Lung (tissue), 12 donors: Measurements from ENCODE around the gene NCAM1. TPM values are rescaled to one million over a fixed set of nuclear protein-coding genes. Genes with fewer than 3 reads are reported as not detected.

ENCODE experiments used
- ATAC-seq: fragments of 200-7000 bp; cut with Tn5 transposase; one replicate; pipeline ENCODE4 v1.9.1; 2020; ENCODE audit warnings: moderate number of reproducible peaks; ENCODE audit not compliant: insufficient read depth, low FRiP score
- DNase-seq, 3 donors: peaks; one replicate each; pipeline ENCODE4 v3.0.0-alpha.2; 2013 to 2017
- H3K27ac ChIP-seq, 2 donors: one replicate each; pipeline ENCODE4 v1.5.1; 2013; ENCODE audit warnings: mild to moderate bottlenecking in 2 of 2, moderate library complexity in 2 of 2, control low read depth in 1 of 2, inconsistent platforms in 1 of 2, low read depth in 1 of 2, low read length in 1 of 2
- H3K27me3 ChIP-seq, 3 donors: one replicate each; pipeline ENCODE4 v1.5.1; 2013; ENCODE audit warnings: low read length in 2 of 3; ENCODE audit not compliant: control insufficient read depth in 3 of 3, insufficient read depth in 3 of 3
- H3K36me3 ChIP-seq, 4 donors: one replicate each; pipeline ENCODE4 v1.5.1; 2013; ENCODE audit warnings: low read length in 4 of 4, mild to moderate bottlenecking in 1 of 4, moderate library complexity in 1 of 4; ENCODE audit not compliant: control insufficient read depth in 4 of 4, insufficient read depth in 4 of 4
- H3K4me1 ChIP-seq, 5 donors: one replicate each; pipeline ENCODE4 v1.5.1; 2013; ENCODE audit warnings: low read length in 5 of 5, mild to moderate bottlenecking in 2 of 5, moderate library complexity in 1 of 5; ENCODE audit not compliant: control insufficient read depth in 5 of 5, insufficient read depth in 5 of 5
- H3K4me3 ChIP-seq: one replicate; pipeline ENCODE4 v1.5.1; 2013; ENCODE audit warnings: mild to moderate bottlenecking, control low read depth, moderate library complexity
- H3K9ac ChIP-seq, 2 donors: one replicate each; pipeline ENCODE4 v1.5.1; 2013; ENCODE audit warnings: low read length in 2 of 2, control low read depth in 1 of 2; ENCODE audit not compliant: insufficient read depth in 1 of 2
- H3K9me3 ChIP-seq, 4 donors: one replicate each; pipeline ENCODE4 v1.5.1; 2013; ENCODE audit warnings: low read length in 3 of 4, mild to moderate bottlenecking in 1 of 4, moderate library complexity in 1 of 4; ENCODE audit not compliant: control insufficient read depth in 4 of 4, insufficient read depth in 3 of 4
- CTCF ChIP-seq: IDR thresholded peaks from 2 replicates; pipeline ENCODE4 v1.5.1; 2012; ENCODE audit warnings: mild to moderate bottlenecking; ENCODE audit errors: control extremely low read depth, extremely low read depth
- WGBS, 2 donors: extraction: QIAGEN DNeasy Blood & Tissue Kit; methylation state at CpG; one replicate each; pipeline ENCODE4 v1.1.7; 2013; 5-methylcytosine and 5-hydroxymethylcytosine counted together
- polyA plus RNA-seq, 2 donors: library from polyadenylated mRNA; stranded (reverse); fragments of 200-250 nt; gene quantifications; one replicate each; pipeline ENCODE4 v1.2.1, GENCODE V29; 2013
- total RNA-seq, 2 donors: library from RNA; depleted of rRNA in 1 of 2; stranded (reverse); fragments of >200 nt in 1 of 2; gene quantifications; one replicate each; pipeline ENCODE4 v1.2.1, GENCODE V29; 2014 to 2021
- donor health status: control.
- donor health status: control.
- donor health status: Bipolar disorder and iron deficiency.
- donor health status: healthy.
- donor health status: DM: yes; HTN: yes; CAD: no.

Gene NCAM1
- total and polyA plus RNA-seq, 4 donors: 0.28 to 36.5 (median 2.4) TPM

GRCh38 chr11:113034576-113034975 lies 73.4 kb downstream of the NCAM1 start:
- H3K36me3 ChIP-seq: no peaks in the 10 kb centered on the region
- H3K9me3 ChIP-seq: peaks cover 0 to 5% (median 0%) of the 10 kb centered on the region in 4 donors
- no peak overlapping the region for H3K4me3 ChIP-seq
- ATAC-seq: no peak
- no peak overlapping the region for H3K9ac ChIP-seq
- no peak overlapping the region for H3K27ac ChIP-seq
- H3K27me3 ChIP-seq: no peaks in the 10 kb centered on the region
- H3K4me1 ChIP-seq: peaks cover 0 to 5% (median 0%) of the 10 kb centered on the region in 5 donors
- 89% methylated on average over 5 of the region's 5 CpGs for WGBS, 2 donors
- TF ChIP-seq CTCF: no peak
- DNase-seq: no peak

- Histone ChIP-seq H3K9ac (no peak overlapping the region), H3K4me3 (no peak overlapping the region), H3K27ac (no peak overlapping the region), H3K36me3 (no peaks in the 10 kb centered on the region), H3K4me1 (peaks cover 0 to 5% (median 0%) of the 10 kb centered on the region in 5 donors), H3K27me3 (no peaks in the 10 kb centered on the region), H3K9me3 (peaks cover 0 to 5% (median 0%) of the 10 kb centered on the region in 4 donors)
- no peak for DNase-seq
- no peak for TF ChIP-seq CTCF
- WGBS, 2 donors: 79 to 84% methylated on average over 3 of the region's 3 CpGs
- no peak for ATAC-seq
These were observed 74.5 kb downstream of the NCAM1 start for GRCh38 chr11:113035708-113036107.

- peaks cover 0 to under 1% (median 0%) of the 10 kb centered on the region in 5 donors for H3K4me1 ChIP-seq
- no peaks in the 10 kb centered on the region for H3K36me3 ChIP-seq
- no peaks in the 10 kb centered on the region for H3K27me3 ChIP-seq
- H3K9ac ChIP-seq: no peak overlapping the region
- H3K9me3 ChIP-seq: peaks cover 0 to 2% (median 0%) of the 10 kb centered on the region in 4 donors
- H3K4me3 ChIP-seq: no peak overlapping the region
- no peak for TF ChIP-seq CTCF
- no peak for ATAC-seq
- DNase-seq: peak in 2 of 3 donors; percentile 13 to 17
- WGBS, 2 donors: 71 to 84% methylated on average over 5 of the region's 5 CpGs
- H3K27ac ChIP-seq: no peak overlapping the region
These were observed 82.5 kb downstream of the NCAM1 start for GRCh38 chr11:113043698-113044097.

GRCh38 chr11:113045146-113045545 lies 83.9 kb downstream of the NCAM1 start:
- no peak for DNase-seq
- WGBS, 2 donors: 83 to 85% methylated on average over 15 of the region's 15 CpGs
- ATAC-seq: no peak
- no peaks in the 10 kb centered on the region for H3K36me3 ChIP-seq
- H3K9ac ChIP-seq: no peak overlapping the region
- TF ChIP-seq CTCF: no peak
- H3K4me1 ChIP-seq: peaks cover 0 to 4% (median 0%) of the 10 kb centered on the region in 5 donors
- peaks cover 0 to 2% (median 0%) of the 10 kb centered on the region in 4 donors for H3K9me3 ChIP-seq
- no peak overlapping the region for H3K4me3 ChIP-seq
- H3K27ac ChIP-seq: no peak overlapping the region
- H3K27me3 ChIP-seq: no peaks in the 10 kb centered on the region
